Measurements from ENCODE around the gene APOL4.

DNA sequence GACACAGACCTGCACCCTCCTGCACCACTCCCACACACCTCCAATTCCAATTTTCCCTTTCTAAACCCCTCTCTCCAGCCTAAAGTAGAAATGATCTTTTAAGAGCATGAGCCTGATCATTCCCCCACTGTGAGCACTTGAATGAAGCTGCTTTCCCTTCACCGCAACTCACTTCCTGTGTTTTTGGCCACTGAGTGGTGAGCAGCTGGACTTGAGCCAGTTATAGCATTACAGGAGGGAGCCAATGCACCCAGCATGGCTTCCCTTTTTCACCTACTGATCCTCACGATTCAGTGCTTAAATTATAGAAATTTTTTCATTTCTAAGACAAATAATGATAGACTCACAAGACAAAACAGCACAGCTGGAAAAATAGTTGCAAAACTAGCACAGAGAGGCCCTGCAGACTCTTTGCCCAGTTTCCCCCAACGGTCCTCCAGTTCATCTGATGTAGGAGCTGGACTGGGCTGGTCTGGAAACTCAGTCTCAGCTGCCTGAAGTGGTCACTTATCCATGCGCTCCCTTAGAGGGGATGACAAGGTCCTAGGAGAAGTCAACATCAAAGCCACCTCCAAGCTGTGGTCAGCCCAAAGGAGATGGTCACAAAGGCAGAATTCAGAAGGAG lies 9.7 kb upstream of the APOL4 start:
- no peak for TF ChIP-seq POLR2A (IDR thresholded peaks at IDR 0.05)
- TF ChIP-seq, protein P1, sequence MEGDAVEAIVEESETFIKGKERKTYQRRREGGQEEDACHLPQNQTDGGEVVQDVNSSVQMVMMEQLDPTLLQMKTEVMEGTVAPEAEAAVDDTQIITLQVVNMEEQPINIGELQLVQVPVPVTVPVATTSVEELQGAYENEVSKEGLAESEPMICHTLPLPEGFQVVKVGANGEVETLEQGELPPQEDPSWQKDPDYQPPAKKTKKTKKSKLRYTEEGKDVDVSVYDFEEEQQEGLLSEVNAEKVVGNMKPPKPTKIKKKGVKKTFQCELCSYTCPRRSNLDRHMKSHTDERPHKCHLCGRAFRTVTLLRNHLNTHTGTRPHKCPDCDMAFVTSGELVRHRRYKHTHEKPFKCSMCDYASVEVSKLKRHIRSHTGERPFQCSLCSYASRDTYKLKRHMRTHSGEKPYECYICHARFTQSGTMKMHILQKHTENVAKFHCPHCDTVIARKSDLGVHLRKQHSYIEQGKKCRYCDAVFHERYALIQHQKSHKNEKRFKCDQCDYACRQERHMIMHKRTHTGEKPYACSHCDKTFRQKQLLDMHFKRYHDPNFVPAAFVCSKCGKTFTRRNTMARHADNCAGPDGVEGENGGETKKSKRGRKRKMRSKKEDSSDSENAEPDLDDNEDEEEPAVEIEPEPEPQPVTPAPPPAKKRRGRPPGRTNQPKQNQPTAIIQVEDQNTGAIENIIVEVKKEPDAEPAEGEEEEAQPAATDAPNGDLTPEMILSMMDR (IDR thresholded peaks at IDR 0.05), result no peak
